NOMO-1 (cell line): Measurements from ENCODE around the gene AFF3.

ENCODE experiments used
- DNase-seq, 2 experiments: peaks; one replicate each; lab custom pipeline; 2025; ENCODE audit not compliant: unreplicated experiment in 2 of 2; lab: John Stamatoyannopoulos, UW

AFF3 gene

GRCh38 chr2:100077456-100077855 is 64.9 kb downstream of the AFF3 start:
- peak in 1 of 2 experiments; percentile 4 for DNase-seq

- DNase-seq: no peak
Observed at GRCh38 chr2:100075532-100075931, 66.9 kb downstream of the AFF3 start.

GRCh38 chr2:100073110-100073509 is 69.3 kb downstream of the AFF3 start:
- no peak for DNase-seq

GRCh38 chr2:100072503-100072902 is 69.9 kb downstream of the AFF3 start:
- no peak for DNase-seq

- DNase-seq: peak; percentile 28 to 81
Observed at GRCh38 chr2:100071335-100072043, 70.9 kb downstream of the AFF3 start.

GRCh38 chr2:100070078-100070477 is 72.3 kb downstream of the AFF3 start:
- DNase-seq: peak in 1 of 2 experiments; percentile 76

DNA sequence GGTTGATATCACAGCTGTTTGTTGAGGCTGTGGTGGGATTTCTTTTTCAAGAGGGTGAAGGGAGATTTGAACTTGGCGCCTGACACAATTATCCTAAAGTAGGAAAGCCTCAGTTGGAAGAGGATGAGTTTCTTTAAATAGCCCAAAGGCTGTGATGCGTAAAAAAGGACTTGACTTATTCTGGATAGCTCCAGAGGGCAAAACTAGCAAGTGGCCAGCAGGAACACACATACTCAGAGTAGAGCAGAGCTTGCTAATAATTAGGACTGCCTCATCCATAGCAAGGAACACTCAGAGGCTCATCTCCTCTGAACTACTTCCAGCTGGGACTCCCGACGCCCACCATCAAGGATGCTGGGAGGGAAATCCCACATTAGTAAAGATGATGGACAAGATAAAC is 74.0 kb downstream of the AFF3 start:
- no peak for DNase-seq

- DNase-seq: no peak
Observed at GRCh38 chr2:100067784-100068183, 74.6 kb downstream of the AFF3 start.

DNA sequence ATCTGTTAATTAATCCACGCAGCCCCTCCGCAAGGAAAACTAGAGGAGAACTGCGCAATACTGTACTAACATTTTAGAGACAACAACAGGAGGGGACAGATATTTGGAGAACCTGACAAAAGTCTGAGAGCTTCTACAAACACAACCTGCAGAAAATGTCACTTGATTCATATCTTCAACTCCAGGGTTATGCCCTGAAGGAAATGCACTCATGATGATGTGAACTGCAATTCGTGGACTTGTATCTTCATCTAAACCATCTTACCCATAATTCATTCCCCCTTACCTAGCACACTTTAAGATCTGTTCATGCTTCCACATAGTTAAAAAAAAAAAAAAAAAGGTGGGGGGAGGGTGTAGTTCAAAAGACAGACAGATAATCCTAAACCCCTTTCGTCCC is 75.5 kb downstream of the AFF3 start:
- DNase-seq: no peak

- peak in 1 of 2 experiments; percentile 36 for DNase-seq
Observed at GRCh38 chr2:100066246-100066645, 76.1 kb downstream of the AFF3 start.

DNA sequence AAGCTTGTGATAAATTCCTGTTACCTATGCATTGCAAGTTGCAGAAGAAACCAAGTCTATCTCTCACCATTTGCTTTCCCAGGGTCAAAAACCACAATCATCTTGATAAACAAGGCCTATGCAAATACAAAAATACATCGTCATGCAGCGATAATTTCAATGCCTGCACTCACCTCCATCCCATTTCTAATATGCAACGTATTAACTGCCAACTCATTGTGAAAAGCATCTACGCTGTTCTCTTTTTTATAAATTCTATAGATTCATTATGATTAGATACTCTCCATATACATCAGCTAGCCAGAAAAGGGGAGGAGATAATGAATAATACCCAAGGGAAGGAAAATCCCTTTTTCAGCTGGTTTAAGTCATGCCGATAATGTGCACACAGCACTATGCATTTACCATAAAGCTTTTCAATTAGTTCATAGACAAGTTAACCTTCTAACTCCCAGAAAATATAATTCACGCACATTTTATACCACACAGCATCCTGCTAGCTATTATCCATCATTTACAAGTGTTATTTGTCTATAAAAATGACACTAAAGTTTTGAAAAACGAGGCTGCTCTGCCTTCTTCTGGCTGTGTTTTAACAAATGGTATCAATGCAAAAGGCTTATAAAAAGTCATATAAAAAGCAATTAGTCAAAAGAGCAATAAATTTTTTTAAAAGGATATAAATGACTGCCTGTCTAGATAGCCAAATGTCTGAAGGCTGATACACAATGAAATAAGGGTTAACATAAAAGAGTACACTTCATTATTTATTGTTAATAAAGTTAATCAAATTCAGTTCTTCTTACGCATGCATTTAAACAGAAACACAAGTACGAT is 77.6 kb downstream of the AFF3 start:
- no peak for DNase-seq

GRCh38 chr2:100064165-100064564 is 78.2 kb downstream of the AFF3 start:
- no peak for DNase-seq

DNA sequence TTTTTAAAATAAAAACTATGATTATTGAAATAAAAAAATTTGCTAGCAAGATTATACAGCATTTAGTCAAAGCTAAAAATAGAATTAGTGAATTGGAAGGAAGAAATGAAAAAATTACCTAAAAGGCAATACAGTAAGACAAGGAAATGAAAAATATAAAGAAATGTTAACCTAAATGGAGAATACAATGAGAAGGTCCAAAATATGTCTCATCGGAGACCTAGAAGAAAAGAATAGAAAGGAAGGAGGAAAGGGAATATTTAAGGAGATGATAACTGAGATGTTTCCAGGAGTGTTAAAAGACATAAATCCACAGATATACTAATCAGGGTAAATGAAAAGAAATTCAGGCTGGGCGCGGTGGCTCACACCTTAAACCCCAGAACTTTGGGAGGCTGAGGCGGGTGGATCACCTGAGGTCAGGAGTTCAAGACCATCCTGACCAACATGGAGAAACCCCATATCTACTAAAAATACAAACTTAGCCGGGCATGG is 78.9 kb downstream of the AFF3 start:
- no peak for DNase-seq

- DNase-seq: no peak
Observed at GRCh38 chr2:100062336-100062735, 80.1 kb downstream of the AFF3 start.

- DNase-seq: no peak
Observed at GRCh38 chr2:100060875-100061274, 81.5 kb downstream of the AFF3 start.

DNA sequence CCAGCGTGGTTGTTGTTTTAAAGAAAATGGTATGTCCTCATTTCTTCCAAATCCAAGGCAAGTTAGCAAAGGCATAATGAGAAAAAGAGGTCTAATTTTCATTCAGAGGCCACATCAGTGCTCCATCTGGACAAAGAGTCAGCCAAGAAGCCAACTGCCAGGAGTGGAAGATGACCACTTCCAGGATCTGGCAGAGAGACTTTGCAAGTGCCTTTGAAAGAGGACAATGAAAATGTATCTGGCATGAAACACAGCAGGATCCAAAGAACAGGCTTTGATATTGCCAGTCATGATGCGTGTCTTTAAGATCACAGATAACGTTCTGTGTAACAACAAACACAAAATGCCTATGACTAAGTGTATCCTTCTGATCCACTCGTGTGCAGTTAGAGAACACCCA is 82.8 kb downstream of the AFF3 start:
- DNase-seq: no peak

DNA sequence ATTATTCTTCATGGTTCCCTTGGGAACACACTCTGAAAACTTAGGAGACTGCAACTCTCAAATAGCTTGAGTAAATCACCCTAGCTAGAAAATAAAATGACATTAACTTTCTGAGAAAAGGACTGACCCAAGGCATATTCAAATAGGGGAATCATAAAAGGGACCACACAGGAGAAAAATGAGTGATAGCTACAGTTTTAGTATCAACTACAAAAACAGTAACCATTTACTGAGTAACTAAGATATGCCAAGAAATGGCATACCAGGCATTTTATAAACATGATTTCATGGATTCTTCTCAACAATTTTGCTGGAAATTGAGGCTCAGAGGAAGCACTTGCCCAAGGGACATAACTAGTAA is 84.5 kb downstream of the AFF3 start:
- no peak for DNase-seq

GRCh38 chr2:100054426-100054825 is 88.0 kb downstream of the AFF3 start:
- DNase-seq: no peak

DNA sequence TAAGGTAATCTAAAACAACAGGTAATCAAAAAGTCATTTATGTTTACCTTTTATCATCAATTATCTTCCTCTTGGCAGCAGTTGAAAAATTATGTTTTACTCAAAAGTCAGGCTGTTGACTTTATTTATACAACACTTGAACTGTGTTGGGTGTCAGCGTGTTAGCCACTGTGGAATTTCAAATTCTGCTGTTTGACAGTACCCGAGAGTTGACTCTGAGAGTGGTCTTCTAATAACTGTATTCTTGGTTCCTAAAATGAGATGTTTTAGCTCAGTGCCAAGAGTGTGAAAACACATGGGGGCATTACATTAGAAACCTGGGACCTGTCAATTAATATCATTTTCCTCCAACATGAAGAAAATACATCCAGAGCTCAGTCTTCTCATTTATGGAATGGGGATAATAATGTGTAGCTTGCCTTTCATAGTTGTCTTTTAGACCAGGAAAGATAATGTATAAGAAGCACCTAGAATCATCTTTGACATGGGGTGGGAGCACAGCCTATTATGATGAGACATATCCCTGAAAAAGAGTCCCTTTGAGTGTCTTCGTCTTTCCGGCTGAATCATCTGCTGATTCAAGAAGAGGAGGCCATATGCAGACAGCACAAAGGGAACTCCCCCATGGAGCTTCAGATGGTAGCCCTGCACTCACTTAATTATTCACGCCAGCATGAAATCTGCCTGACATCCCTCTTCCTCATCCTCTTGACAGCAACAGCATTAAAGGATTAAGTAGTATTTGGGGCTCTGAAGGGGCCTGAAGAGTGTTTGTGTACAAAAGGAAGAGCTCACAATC is 89.1 kb downstream of the AFF3 start:
- no peak for DNase-seq

DNA sequence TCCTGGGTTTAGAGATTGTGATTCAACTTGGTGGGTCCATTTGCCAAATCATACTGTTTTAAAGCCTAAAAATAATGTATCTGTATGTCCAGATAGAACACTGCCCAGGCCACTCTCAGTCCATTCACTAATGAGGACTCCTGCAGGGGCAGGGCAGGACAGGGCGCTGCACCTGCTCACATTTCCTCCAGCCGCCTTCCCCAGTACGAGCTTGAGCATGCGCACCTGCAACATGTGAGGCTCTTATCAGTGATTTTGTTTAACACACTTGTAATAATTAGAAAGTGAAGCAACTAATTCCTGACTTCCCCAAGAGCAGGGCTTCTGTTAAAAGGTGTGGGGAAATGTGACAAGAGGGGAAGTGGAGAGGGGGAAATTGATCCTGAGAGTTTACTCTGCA is 89.7 kb downstream of the AFF3 start:
- DNase-seq: no peak

DNA sequence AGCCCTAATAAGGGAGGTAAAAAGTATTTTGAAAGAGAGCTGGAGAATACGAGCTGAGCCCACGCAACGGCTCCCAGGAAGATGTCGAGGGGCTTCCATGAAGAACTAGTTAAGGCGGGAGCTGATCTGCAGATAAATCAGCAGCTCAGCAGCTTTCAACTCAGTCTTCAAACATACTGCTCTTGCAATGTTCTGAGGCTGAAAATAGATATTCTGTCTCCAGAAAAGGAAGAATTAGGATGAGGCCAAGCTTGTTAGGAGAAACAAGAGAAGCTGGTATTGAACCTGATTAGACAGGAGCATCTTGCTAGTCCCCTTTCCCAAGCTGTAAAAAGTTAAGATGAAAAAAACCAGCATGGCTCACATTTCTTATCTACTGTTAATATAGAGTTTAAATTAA is 91.1 kb downstream of the AFF3 start:
- DNase-seq: no peak
